NCI-H146 (cell line): ENCODE data around the gene ZNF593OS.

Experiments used
- DNase-seq: peaks from one replicate; lab custom pipeline; 2025; lab: John Stamatoyannopoulos, UW

Gene ZNF593OS

DNA sequence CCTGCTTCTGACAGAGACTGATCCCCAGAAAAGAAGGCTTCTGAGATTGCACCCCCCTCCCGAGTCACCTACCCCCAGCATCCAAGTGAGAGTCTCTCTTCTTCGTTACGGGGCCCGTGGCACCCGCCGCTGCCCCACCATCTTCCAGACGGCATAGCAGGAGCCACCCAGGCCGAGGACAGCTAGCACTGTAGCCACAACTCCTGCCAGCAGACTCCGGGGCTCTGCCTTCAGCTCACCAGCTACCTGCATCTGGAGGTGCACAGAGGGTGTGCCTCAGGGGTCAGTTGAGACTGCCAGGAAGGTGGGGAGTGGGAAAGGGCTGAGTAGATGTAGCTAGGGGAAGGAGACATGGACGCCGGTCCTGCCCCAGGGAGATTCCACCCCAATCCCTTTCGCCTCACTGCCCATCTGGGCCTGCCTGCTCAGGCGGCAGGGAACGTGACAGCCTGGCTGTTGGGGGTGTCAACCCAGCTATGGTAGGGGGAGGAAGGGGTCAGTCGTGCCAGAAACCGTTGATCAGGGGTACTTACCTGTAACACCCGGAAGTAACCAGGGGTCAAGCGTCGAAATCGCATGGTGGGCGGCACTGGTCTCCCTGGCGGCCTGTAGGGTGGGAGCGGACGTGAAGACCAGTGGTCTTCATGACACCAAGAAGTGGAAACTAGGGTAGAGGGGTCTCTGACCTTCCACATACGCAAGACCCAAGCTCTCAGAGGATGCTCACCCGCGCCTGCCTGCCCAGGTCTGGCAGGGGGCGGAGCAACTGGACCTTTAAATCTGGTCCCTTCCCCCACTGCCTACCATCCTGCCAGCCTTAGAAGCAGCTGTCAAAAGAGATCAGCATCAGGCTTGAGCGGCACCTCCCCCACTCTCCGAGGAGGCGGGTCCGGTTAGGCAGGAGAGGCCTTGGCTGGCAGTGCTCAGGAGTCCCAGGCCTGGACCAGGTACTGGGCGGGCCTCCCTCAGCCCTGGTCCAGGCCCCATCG lies at the start of gene ZNF593OS:
ZNF593OS (minus strand) TSS at position 749 of the 989 bp plus-strand sequence; CDS start at position 578, 171 bp downstream.
- no peak for DNase-seq

DNA sequence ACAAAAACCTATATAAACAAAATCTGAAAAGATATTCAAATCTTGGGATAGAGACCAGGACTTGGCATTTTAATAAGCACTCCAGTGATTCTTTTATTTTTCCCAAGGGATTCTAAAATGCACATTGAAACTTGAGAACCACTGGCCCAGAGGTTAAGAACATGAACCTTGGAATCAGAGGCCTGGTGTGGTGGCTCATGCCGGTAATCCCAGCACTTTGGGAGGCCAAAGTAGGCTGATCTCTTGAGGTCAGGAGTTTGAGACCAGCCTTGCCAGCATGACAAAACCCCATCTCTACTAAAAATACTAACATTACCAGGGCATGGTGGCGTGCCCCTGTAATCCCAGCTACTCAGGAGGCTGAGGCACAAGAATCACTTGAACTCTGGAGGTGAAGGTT lies 49.5 kb upstream of the ZNF593OS start:
- no peak for DNase-seq

DNA sequence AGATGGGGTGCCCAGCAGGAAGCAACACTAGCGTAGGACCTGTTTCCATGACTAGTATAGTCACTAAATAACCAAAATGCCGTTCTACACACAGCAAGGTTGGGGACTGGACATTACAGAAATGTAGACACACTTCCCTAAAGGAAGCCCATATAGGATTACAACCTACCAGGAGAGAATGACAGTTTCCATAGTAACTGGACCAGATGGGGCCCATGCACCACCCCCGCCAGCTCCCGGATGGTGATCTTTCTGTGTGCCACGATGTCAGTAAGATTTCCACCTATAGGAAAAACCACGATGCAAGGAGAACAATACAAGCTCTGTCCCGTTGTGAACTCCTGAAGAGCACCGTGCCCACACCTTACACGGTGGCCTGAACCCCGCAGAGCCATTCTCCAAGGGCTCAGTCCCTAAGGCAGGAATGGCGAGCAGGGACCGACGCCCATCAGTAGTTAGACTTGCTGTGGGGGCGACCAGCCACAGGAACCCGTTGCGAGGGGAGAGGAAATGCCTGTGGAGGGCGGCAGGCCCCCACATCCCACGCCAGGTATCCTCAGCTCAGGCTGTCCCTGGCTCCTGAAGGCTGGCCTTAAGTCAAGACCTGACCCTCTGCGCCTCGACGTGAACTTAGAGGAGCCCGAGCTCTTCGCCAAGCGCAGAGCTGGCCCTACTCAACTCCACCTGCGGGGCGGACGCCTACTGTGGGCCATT lies 48.7 kb upstream of the ZNF593OS start:
- no peak for DNase-seq

DNA sequence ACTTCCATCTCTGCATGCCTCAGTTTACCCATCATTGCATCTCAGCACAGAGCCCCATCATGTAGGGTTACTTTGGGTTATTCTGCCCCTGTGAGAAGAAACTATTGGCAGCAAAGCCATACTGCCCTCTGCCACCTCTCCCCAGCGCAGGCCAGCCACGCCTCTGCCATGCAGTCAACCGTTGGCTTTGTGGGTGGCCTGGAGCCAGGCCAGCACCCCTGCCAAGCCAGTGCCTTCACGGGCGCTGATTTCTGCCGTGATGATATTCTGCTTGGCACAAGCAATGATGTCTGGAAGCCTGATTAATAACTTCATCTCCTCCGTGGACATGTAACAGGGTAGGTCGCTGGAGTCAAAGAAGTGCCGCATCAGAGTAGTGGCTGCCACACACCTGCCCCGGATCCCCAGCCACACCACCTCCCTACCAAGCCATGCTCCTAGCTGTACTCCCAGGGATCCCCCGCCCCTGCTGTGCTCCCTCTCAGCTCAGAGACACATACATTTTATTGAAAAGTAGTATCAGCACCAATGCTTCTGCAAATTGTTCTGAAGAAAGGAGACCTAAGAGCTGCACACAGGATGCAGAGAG lies 47.4 kb upstream of the ZNF593OS start:
- peak; percentile 2 for DNase-seq

DNA sequence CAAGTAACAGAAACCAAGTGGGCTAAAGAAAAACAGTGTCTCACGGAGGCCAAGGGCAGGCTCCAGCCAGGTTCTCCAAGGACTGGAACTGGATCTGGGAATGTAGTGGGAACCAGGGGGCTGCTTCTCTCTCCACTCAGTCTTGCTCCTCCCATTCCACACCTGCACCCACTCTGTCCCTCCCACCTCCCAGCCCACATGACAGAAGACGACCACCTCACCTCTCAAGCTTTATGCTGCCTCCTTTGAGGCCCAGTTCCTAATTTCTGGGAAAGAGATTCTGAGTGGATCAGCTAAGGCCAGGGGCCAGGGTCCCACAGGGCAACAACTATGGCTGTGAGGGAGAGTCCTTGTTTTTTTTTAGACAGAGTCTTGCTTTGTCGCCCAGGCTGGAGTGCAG lies 43.6 kb upstream of the ZNF593OS start:
- no peak for DNase-seq

DNA sequence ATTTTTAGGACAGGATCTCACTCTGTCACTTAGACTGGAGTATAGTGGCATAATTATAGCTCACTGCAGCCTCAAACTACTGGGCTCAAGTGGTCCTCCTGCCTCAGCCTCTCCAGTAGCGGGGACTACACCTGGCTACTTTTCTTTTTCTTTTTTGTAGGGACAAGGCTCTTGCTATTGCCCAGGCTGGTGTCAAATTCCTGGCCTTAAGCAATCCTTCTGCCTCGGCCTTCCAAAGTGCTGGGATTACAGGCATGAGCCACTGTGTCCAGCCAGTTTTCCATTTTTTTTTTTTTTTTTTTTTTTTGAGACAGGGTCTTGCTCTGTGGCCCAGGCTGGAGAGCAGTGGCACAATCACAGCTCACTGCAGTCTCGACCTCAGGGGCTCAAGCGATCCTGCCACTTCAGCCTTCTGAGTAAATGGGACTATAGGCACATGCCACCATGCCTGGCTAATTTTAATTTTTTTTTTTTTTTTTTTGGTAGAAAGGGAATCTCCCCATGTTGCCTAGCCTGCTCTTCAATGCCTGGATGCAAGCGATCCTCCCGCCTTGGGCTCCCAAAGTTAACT lies 41.8 kb upstream of the ZNF593OS start:
- no peak for DNase-seq

DNA sequence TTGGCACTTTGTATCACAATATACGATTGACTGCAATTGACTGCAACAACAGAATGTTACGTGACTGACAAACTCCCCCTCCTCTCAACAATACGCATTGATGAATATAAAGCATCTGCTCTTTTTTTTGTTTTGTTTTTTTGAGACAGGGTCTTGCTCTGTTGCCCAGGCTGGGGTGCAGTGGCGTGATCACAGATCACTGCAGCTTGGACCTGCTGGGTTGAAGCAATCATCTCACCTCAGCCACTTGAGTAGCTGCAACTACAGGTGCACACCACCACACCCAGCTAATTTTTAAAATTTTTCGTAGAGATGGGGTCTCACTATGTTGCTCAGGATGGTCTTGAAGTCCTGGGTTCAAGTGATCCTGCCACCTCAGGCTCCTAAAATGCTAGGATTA lies 41.1 kb upstream of the ZNF593OS start:
- no peak for DNase-seq

DNA sequence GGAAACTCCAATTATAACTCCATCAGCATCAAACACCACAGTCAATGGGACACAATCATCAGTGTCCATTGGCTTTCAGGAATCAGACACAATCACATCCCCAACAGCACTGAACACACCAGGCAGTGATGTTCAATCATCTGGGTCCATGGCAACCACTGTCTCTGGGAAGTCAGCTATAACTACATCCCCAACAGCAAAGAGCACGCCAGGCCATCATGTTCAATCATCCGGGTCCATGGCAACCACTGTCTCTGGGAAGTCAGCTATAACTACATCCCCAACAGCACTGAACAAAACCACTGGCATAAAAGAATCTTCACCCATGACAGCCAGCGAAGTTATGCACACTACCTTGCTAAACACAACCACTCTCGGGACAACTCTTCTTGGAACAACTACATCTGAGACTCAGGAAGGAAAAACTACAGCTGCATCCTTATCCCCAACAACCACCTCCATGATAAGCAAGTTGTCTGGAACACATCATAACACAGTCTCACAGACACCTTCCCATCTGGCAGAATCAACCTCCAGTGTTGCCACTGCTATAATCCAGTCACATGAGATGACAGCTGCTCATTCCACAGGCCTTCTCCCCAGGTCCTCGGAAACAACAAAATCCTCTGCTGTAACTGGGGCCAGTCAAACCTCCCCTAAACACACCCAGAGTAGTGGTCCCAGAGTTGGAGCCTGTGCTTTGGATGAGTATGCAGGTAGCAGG lies 38.7 kb upstream of the ZNF593OS start:
- no peak for DNase-seq

DNA sequence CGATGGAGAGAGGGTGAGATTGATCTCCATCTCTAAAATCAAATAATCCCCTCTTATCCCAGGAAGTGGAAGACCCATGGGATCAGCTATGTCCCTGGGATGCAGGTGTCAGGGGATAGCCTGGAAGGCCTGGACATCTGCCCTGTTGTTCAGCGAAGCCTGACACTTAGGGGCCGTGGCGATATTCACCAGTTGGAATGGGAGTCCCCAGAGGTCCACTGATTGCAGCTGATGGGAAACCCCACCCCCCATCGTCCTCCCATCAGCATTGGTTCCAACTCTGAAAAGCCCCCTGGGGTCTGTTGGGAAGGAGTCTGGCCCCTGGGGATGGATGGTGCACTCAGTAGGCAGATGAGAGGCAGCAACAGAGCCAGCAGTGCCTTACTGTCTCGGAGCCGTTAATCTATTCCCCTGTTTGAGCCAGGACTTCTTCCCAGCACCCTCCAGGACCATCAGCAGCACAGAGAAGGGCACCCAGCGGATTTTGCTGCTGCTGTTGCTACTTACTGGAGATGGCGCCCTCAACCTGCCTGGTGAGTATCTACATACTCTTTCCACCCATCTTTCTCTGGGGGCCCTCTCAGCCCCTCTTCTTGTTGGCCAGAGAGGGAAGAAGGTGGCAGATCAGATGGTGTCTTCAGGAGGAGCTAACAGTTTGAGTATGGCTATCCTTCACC lies 32.1 kb upstream of the ZNF593OS start:
- no peak for DNase-seq

DNA sequence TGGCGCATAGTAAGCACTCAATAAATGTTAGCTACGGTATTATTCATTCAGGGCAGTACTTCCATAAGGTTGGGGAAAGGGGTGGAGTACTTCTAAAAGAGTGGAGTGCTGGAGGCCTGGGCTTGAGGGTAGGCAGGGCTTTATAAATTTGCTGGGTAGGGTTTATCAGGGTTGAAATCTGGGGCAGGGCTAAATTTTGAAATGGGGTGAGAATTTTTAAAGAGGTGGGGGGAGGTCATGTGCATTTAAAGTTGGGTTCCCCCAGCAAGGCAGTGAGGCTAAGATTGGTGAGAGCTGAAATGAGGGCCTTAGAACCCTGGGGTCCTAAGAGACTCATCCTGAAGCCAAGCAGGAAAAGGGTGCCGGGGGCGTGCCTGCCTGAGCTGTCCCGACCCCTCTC lies 28.8 kb upstream of the ZNF593OS start:
- DNase-seq: no peak

DNA sequence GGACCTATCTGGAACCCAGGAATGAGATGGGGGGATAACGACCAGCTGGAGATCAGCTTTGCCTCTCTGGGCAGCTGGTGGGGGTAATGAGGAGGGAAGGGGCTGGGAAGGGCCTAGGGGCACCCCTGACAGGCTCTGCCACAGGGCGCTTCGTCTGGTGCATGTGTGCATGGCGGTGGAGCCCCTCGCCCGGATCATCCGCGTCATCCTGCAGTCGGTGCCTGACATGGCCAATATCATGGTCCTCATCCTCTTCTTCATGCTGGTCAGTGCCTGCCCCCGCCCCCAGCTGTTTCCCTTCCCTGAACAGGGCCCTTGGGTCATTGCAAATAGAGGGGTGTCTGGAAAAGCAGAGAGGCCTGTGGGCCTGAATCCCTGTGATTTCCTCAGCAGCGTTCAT lies 26.2 kb upstream of the ZNF593OS start:
- no peak for DNase-seq

DNA sequence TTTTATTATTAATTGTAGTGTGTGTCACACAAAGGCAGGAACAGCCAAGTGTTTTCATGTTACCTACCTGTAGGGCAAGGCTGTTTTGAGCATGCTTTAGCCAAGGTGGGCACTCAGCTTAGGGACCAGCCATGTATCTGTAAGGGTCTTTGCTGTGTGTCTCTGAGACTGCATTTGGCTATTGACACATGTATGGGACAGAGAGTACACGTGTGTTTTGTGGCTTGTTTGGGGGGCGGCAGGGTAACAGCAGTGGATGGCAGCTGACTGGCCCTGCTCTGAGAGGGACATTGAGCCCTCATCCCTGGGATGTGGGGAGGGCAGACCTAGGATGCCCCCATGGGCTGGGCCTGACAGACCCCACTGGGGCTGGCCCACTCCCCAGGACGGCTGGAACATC lies 25.7 kb upstream of the ZNF593OS start:
- no peak for DNase-seq

DNA sequence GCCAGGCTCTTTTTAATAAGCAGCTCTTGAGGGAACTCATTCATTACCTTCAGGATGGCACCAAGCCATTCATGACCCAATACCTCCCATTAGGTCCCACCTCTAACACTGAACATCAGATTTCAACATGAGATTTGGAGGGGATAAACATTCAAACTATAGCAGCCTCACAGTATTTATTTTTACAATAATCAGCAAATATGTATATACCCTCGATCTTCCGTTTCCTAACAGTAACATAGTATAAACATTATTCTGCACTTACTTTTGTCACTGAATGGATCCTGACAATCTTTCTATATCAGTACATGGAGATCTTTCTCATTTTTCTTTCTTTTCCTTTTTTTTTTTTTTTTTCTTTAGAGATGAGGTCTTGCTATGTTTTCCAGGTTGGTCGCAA lies 24.2 kb upstream of the ZNF593OS start:
- DNase-seq: no peak

DNA sequence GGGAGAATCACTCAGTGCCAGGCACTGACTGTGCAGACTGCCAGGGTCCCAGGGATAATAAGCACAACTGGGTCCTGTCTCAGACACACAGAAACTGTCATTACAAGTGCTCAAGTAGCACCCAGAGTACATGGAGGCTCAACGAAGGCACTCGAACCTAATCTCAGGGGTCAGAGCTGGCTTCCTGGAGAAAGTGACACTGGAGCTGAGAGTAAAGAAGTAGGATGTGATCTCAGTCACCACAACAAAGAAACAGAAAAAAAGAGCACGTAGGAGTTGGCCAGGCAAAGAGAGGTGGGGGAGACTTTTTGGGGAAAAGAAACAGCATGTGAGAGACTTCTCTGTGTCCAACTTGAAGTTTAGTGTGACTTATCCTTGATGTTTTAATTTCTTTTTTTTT lies 20.1 kb upstream of the ZNF593OS start:
- no peak for DNase-seq

DNA sequence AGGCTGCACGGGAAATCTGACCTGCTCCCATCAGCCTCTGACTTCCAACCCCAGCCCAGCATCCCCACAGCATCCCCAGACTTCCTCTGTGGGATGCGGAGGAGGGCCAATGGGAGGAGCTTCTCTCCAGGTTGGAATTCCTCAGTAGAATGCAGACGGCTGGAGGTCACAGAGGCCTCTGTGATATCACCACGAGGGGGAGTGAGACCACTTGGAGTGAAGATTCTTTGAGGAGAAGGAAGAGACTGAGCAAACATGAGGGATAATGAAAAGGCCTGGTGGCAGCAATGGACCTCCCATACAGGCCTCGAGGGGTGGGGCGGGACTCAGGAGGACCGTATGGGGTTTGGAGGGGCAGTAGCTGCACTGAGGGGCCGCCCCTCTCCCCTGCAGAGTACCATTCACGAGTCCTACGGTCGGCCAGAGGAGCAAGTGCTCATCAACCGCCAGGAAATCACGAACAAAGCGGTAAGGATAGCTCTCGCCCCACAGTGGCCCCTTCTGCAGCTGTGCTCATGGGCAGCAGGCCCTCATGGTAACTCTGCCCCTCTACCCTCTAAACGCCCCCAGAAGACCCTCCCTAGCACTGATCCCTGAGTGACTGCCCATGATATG lies 18.8 kb upstream of the ZNF593OS start, which contains the start of gene CATSPER4:
CATSPER4 (plus strand) TSS at position 230 of the 615 bp plus-strand sequence; CDS start at position 256, 26 bp downstream.
- peak; percentile 38 for DNase-seq

DNA sequence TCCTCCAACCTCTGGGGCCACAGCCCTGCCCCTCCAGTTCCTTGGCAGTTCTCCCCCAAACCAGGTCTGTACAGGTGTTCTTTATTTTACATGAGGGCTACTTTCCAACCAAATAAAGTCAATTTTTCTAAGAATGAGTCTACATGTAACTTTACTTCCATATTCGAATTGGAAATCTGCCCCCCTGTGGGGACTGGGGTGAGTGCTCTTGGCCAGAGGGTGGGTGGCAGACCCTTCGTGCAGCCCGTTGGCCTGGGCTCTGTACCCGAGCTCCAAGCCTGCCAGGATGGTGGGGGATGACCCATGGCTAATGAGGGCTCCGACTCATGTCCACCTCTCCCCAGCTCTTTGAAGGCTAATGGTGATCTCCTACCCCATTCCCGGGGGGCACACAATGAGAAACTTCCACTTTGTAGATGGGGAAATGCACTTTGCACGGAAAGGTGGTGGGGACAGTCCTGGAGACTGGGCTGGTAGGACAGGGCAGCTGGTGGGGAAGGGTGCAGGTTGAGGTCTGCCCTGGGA lies 18.2 kb upstream of the ZNF593OS start:
- DNase-seq: no peak

DNA sequence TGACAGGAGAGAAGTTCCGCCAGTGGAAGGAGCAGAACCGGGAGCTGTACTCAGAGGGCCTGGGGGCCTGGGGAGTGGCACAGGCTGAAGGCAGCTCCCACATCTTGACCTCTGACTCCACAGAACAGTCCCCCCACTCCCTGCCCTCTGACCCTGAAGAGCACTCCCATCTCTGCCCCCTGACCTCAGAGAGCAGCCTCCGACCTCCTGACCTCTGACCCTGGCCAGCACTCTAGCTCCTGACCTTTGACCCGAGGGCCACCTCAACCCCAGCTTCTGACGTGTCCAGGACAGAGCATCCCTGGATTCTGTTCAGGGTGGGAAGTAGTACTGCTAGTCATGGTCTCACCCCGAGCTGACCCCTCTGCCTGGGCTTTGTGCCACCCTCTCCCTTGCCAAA lies 17.7 kb upstream of the ZNF593OS start:
- no peak for DNase-seq

DNA sequence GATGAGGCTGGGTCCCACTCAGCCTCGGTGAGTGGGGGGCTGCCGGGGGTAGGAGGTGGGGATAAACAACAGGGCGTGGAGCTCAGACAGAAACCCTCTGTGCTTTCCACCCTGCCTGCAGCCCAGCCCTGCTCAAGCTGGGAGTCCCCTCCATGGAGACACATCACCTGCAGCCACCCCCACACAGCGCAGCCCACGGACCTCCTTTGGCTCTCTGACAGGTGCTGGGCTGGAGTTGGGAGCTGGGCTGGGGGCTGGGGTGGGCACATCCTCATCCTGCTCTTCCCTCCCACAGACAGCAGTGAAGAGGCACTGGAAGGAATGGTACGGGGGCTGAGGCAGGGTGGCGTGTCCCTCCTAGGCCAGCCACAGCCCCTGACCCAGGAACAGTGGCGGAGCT lies 16.8 kb upstream of the ZNF593OS start:
- DNase-seq: no peak

DNA sequence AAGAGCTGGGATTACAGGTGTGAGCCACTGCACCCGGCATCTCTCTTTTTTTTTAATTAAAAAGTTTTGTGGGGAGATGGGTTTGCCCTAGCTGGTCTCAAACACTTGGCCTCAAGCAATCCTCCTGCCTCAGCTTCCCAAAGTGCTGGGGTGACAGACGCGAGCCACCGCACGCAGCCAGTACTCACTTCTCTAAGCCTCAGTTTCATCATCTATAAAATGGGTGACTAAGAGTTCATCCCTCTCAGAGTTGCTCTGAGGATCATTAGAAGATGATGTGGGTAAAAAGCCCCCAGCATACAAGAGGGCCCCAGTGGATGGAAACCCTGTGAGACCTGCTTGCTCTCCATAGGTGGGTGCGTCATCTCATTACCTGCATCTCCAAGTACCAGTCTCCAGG lies 16.2 kb upstream of the ZNF593OS start:
- DNase-seq: no peak

DNA sequence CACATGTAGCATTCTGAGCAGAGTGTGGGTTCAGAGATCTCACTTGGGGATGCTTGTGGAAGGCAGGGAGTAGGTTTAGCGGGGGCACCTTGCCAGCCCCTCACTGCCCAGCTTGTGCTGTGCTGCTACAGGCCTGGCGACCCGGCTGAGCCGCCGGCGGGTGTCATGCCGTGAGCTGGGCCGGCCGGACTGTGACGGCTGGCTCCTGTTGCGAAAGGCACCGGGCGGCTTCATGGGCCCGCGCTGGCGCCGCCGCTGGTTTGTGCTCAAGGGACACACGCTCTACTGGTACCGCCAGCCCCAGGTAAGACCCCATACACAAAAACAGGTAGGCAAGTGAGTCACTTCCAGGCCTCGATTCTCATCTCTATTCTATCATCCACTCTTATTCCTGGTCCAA lies 13.3 kb upstream of the ZNF593OS start:
- DNase-seq: no peak
